Thymus (tissue), 11 donors: ENCODE results near the gene WDR64. TPM values are rescaled to one million over a fixed set of nuclear protein-coding genes. Genes with fewer than 3 reads are reported as not detected.
A peak's percentile ranks its signal among the peaks of the same experiment; 100 is the strongest.

Experiments
- DNase-seq, 9 donors: peaks; one replicate each; pipeline ENCODE4 v3.0.0-alpha.2; 2013; ENCODE audit warnings: low spot score in 9 of 9, low read depth in 6 of 9, missing footprints in 1 of 9
- H3K27ac ChIP-seq, 2 donors: one replicate each; pipeline ENCODE4 v1.5.1; 2013; ENCODE audit warnings: control low read depth in 1 of 2, low read depth in 1 of 2, low read length in 1 of 2, mild to moderate bottlenecking in 1 of 2, moderate library complexity in 1 of 2
- H3K27me3 ChIP-seq, 2 donors: one replicate each; pipeline ENCODE4 v1.5.1; 2013; ENCODE audit warnings: low read length in 1 of 2; ENCODE audit not compliant: control insufficient read depth in 2 of 2, insufficient read depth in 1 of 2
- H3K36me3 ChIP-seq, 2 donors: one replicate each; pipeline ENCODE4 v1.5.1; 2013; ENCODE audit warnings: low read length in 1 of 2, mild to moderate bottlenecking in 1 of 2, moderate library complexity in 1 of 2; ENCODE audit not compliant: control insufficient read depth in 2 of 2, insufficient read depth in 2 of 2
- H3K4me1 ChIP-seq, 2 donors: one replicate each; pipeline ENCODE4 v1.5.1; 2013; ENCODE audit warnings: low read length in 2 of 2; ENCODE audit not compliant: control insufficient read depth in 2 of 2, insufficient read depth in 2 of 2
- H3K4me3 ChIP-seq, 2 donors: one replicate each; pipeline ENCODE4 v1.5.1; 2013; ENCODE audit warnings: low read length in 2 of 2, control low read depth in 1 of 2, mild to moderate bottlenecking in 1 of 2
- H3K9me3 ChIP-seq, 2 donors: one replicate each; pipeline ENCODE4 v1.5.1; 2013; ENCODE audit warnings: low read length in 1 of 2, mild to moderate bottlenecking in 1 of 2; ENCODE audit not compliant: control insufficient read depth in 2 of 2, insufficient read depth in 1 of 2
- WGBS: extraction: QIAGEN DNeasy Blood & Tissue Kit; methylation state at CpG from one replicate; pipeline ENCODE4 v1.1.7; 2013; 5-methylcytosine and 5-hydroxymethylcytosine counted together
- polyA plus RNA-seq: library from polyadenylated mRNA; stranded (reverse); fragments of 200-250 nt; gene quantifications from one replicate; pipeline ENCODE4 v1.2.3, GENCODE V29; 2013
- total RNA-seq: library from RNA; stranded (reverse); fragments of 120-200 nt; gene quantifications from one replicate; pipeline ENCODE4 v1.2.4, GENCODE V29; 2013
- donor health status: healthy.

The WDR64 gene
- total and polyA plus RNA-seq, 2 donors, result 0.14 TPM

DNA sequence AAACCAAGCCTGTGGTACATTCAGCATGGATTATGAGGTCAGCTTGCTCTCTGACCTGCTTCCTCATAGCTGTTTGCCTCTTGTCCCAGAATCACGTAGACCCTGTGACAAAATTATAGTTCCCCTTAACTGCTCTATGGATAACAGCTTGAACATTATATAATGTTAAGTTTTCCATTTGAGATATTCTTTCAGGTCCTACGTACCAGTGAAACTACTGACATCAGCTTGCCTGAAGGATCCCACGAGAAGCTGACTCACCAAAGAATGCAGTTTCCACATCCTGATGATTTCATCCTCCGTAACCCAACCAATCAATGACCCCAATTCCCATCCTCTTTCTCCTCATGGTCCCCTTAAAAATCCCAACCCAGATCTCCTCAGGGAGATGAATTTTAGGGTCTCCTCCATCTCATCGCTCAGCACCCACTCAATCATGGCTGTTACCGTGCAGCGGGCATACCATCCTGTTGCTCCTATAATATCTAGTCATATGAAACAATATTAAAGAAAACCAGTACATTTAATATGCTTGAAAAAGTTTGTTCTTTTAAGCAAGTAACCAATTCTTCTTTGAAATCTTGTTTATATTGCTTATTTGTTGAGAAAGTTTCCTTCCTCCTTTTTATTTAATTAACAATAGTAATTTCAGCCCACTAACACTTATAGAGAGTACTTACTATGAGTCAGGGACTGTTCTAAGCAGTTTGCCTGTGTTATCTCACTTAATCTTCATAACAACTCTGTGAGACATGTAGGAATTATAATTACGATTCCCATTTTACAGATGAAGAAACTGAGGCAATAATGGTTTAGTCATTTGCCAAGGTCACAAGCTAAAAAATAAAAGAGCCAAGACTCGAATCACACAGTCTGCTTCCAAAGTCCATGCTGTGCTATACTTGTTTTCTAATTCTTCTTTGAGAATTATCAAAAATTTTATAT is 39.3 kb upstream of the WDR64 start:
- Histone ChIP-seq H3K9me3 (no peaks in the 10 kb centered on the region), H3K27ac (no peak overlapping the region), H3K27me3 (no peaks in the 10 kb centered on the region), H3K36me3 (no peaks in the 10 kb centered on the region), H3K4me1 (no peaks in the 10 kb centered on the region), H3K4me3 (no peak overlapping the region)
- DNase-seq, result no peak
- WGBS, result 96% methylated on average over 9 of the region's 9 CpGs

- Histone ChIP-seq H3K27me3 (no peaks in the 10 kb centered on the region), H3K27ac (no peak overlapping the region), H3K36me3 (no peaks in the 10 kb centered on the region), H3K4me3 (no peak overlapping the region), H3K4me1 (no peaks in the 10 kb centered on the region), H3K9me3 (no peaks in the 10 kb centered on the region)
- 93% methylated on average over 4 of the region's 4 CpGs for WGBS
- no peak for DNase-seq
Measured at GRCh38 chr1:241614144-241614543, 37.9 kb upstream of the WDR64 start.

DNA sequence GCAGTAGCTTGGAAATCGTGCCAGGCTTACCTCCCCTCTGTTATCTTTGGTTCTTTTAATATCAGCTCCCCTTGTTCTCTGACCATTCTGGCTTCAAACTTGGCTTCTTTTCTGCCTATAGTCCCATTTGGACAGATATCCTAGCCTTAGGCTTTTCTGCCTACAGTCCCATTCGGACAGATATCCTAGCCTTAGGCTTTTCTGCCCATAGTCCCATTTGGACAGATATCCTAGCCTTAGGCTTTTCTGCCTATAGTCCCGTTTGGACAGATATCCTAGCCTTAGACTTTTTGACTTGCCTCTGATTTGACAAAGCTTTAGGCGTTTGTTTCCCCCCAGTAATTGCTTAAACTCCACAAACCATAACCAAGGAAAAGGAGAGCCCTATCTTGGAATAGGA is 37.5 kb upstream of the WDR64 start:
- WGBS, result 82% methylated on average over 4 of the region's 4 CpGs
- no peak for DNase-seq
- H3K27me3 ChIP-seq, result no peaks in the 10 kb centered on the region
- H3K4me1 ChIP-seq, result no peaks in the 10 kb centered on the region
- no peaks in the 10 kb centered on the region for H3K36me3 ChIP-seq
- H3K9me3 ChIP-seq, result no peaks in the 10 kb centered on the region
- H3K27ac ChIP-seq, result no peak overlapping the region
- no peak overlapping the region for H3K4me3 ChIP-seq

DNA sequence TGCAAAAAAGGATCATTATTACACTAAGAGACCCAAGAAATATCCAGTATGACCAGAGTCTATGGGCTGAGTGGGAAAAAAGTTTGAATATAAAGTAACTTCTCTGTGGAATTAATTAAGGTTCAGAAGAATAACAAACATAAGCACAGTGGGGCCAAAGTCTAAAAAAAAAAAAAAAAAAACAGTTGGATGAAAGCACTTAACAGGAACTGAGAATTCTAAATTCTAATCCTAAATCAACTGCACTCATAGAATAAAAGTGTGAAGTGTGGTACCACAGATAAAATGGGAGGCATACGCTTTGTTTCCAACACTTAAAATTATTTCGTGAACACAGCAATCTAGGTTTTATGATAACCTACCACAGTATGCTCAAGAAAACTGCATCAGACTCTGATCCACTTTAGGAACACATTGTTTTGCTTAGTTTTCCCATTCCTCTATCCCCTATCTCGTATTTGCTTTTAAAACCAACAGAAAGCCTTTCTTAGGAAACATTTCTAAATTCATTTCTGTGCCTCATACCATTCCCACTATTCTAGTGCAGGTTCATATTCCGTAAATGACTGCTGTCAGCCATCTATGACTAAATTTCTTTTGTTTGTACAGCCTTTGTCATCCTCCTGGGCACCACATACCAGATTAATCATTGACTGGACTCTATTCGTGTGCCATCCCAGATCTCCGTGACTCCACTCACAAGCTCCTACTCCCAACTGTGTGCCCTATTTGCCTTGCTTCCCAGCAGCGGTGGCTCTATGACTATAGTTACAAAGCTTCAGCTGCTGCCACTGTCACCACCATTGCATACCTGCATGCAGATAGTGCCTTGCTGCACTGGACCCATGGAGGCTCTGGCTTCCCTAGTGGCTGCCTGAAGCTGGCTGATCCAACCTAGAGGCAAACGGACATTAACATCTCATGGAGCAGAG is 36.8 kb upstream of the WDR64 start:
- Histone ChIP-seq H3K36me3 (no peaks in the 10 kb centered on the region), H3K4me1 (no peaks in the 10 kb centered on the region), H3K27ac (no peak overlapping the region), H3K4me3 (no peak overlapping the region), H3K9me3 (no peaks in the 10 kb centered on the region), H3K27me3 (no peaks in the 10 kb centered on the region)
- DNase-seq, result no peak
- WGBS, result 98% methylated on average over 8 of the region's 8 CpGs

DNA sequence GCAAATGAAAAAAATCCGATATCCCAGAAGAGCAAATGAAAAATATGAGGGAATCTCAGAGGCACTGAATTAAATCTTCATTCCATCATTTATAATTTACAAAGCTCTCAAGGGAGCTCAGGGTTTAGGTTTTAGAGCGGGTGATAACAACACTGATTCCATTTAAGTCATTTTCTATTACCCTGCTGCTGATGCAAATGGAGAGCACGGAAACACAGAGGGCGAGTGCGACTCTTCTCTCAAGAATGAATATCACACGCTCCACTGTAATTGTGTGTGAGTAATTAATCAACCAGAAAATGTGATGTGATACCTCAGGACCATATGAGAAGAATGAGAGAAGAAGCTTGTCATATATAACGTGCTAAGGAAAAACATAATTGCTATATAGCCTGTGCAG is 34.7 kb upstream of the WDR64 start:
- DNase-seq, result no peak
- H3K27me3 ChIP-seq, result no peaks in the 10 kb centered on the region
- H3K4me3 ChIP-seq, result no peak overlapping the region
- H3K27ac ChIP-seq, result no peak overlapping the region
- 97% methylated on average over 7 of the region's 7 CpGs for WGBS
- no peaks in the 10 kb centered on the region for H3K4me1 ChIP-seq
- H3K36me3 ChIP-seq, result no peaks in the 10 kb centered on the region
- H3K9me3 ChIP-seq, result no peaks in the 10 kb centered on the region

DNA sequence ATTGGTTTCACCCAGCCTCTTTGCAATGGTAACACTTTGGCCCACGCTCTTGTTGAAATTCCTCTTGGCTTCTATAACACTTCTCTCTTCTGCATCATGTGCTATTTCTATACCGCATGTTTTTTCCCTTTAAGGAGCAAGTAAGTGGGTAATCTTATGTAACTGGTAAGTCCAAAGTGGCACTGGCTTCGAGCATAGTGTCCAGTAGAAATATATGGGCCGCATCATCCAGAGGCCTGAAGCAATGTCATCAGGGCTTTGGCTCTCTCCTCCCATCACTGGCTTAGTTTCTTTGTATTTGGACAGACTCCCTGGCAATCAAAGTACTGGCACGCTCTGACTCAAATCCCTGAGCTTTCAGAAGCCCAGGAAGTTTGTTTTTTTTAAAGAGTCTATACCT is 29.4 kb upstream of the WDR64 start:
- Histone ChIP-seq H3K9me3 (no peaks in the 10 kb centered on the region), H3K4me3 (no peak overlapping the region), H3K4me1 (peaks cover 0 to 2% of the 10 kb centered on the region in 2 donors), H3K27ac (no peak overlapping the region), H3K36me3 (no peaks in the 10 kb centered on the region), H3K27me3 (no peaks in the 10 kb centered on the region)
- DNase-seq, result no peak
- WGBS, result over 99% methylated on average over 5 of the region's 5 CpGs

DNA sequence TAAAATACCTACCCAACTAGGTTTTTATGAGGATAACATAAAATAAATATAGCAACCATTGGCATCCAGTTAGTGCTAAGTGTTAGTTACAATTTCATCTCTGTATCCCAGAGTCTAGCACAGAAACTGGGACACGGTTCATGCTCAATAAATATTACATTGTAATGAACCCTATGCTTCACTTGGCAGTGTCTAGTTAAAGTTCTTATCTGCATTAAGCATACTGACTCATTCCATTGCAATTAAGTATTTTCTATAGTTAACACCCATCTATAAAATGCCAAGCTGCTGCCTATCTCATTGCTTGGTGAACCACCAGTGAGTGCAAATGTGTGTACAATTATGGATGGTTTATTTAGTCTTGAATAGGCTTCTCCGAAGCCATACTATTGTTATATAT is 27.1 kb upstream of the WDR64 start:
- no peak overlapping the region for H3K4me3 ChIP-seq
- no peaks in the 10 kb centered on the region for H3K36me3 ChIP-seq
- 97% methylated on average over 2 of the region's 2 CpGs for WGBS
- peaks cover 3 to 9% of the 10 kb centered on the region in 2 donors for H3K4me1 ChIP-seq
- no peak for DNase-seq
- no peaks in the 10 kb centered on the region for H3K27me3 ChIP-seq
- H3K27ac ChIP-seq, result no peak overlapping the region
- no peaks in the 10 kb centered on the region for H3K9me3 ChIP-seq

GRCh38 chr1:241627453-241628259 is 24.4 kb upstream of the WDR64 start:
- Histone ChIP-seq H3K9me3 (no peaks in the 10 kb centered on the region), H3K36me3 (no peaks in the 10 kb centered on the region), H3K27ac (peak overlapping the region; percentile 77 to 80), H3K4me3 (peak overlapping the region in 1 of 2 donors; percentile 37), H3K27me3 (no peaks in the 10 kb centered on the region), H3K4me1 (peaks cover 3 to 9% of the 10 kb centered on the region in 2 donors)
- DNase-seq, result peak in 5 of 9 donors; percentile 36 to 83 (median 62)
- WGBS, result 25% methylated on average over 9 of the region's 9 CpGs
